ENCODE results near the gene RBM48.
"Not testable (repeated sequence)": the region's sequence is repeated elsewhere in the genome, so short reads cannot be mapped to it uniquely, and the experiment has no call there.

The RBM48 gene

GRCh38 chr7:92504563-92504962 is 24.0 kb upstream of the RBM48 start:
- no peaks in the 10 kb centered on the region for H3K4me1 ChIP-seq (ENCODE audit: control insufficient read depth in 1 of 2, insufficient read depth in 2 of 2, low read length in 2 of 2)
- H3K9me3 ChIP-seq (ENCODE audit: control insufficient read depth in 1 of 2, low read length in 2 of 2) = no peaks in the 10 kb centered on the region
- no peak overlapping the region for H3K27ac ChIP-seq (ENCODE audit: low read length)
- H3K36me3 ChIP-seq (ENCODE audit: control insufficient read depth in 1 of 2, insufficient read depth in 2 of 2, low read length in 2 of 2) = peaks cover 38 to 62% of the 10 kb centered on the region in 2 donors
- no peak overlapping the region for H3K4me3 ChIP-seq (ENCODE audit: low read depth in 1 of 2, low read length in 2 of 2)
- no peaks in the 10 kb centered on the region for H3K27me3 ChIP-seq (ENCODE audit: low read depth, low read length)

GRCh38 chr7:92506363-92506762 is 22.2 kb upstream of the RBM48 start:
- Histone ChIP-seq H3K4me3 (ENCODE audit: low read depth in 1 of 2, low read length in 2 of 2) (no peak overlapping the region), H3K9me3 (ENCODE audit: control insufficient read depth in 1 of 2, low read length in 2 of 2) (no peaks in the 10 kb centered on the region), H3K27ac (ENCODE audit: low read length) (no peak overlapping the region), H3K4me1 (ENCODE audit: control insufficient read depth in 1 of 2, insufficient read depth in 2 of 2, low read length in 2 of 2) (no peaks in the 10 kb centered on the region), H3K27me3 (ENCODE audit: low read depth, low read length) (no peaks in the 10 kb centered on the region), H3K36me3 (ENCODE audit: control insufficient read depth in 1 of 2, insufficient read depth in 2 of 2, low read length in 2 of 2) (peaks cover 29 to 46% of the 10 kb centered on the region in 2 donors)

- no peaks in the 10 kb centered on the region for H3K27me3 ChIP-seq (ENCODE audit: low read depth, low read length)
- no peak overlapping the region for H3K4me3 ChIP-seq (ENCODE audit: low read depth in 1 of 2, low read length in 2 of 2)
- H3K9me3 ChIP-seq (ENCODE audit: control insufficient read depth in 1 of 2, low read length in 2 of 2) = no peaks in the 10 kb centered on the region
- no peak overlapping the region for H3K27ac ChIP-seq (ENCODE audit: low read length)
- peaks cover 23 to 34% of the 10 kb centered on the region in 2 donors for H3K36me3 ChIP-seq (ENCODE audit: control insufficient read depth in 1 of 2, insufficient read depth in 2 of 2, low read length in 2 of 2)
- H3K4me1 ChIP-seq (ENCODE audit: control insufficient read depth in 1 of 2, insufficient read depth in 2 of 2, low read length in 2 of 2) = no peaks in the 10 kb centered on the region
Measured at GRCh38 chr7:92508946-92509345, 19.6 kb upstream of the RBM48 start.

GRCh38 chr7:92513167-92513902 is 15.3 kb upstream of the RBM48 start:
- H3K36me3 ChIP-seq (ENCODE audit: control insufficient read depth in 1 of 2, insufficient read depth in 2 of 2, low read length in 2 of 2) = peaks cover 23 to 27% of the 10 kb centered on the region in 2 donors
- no peak overlapping the region for H3K27ac ChIP-seq (ENCODE audit: low read length)
- H3K9me3 ChIP-seq (ENCODE audit: control insufficient read depth in 1 of 2, low read length in 2 of 2) = no peaks in the 10 kb centered on the region
- no peaks in the 10 kb centered on the region for H3K27me3 ChIP-seq (ENCODE audit: low read depth, low read length)
- no peak overlapping the region for H3K4me3 ChIP-seq (ENCODE audit: low read depth in 1 of 2, low read length in 2 of 2)
- no peaks in the 10 kb centered on the region for H3K4me1 ChIP-seq (ENCODE audit: control insufficient read depth in 1 of 2, insufficient read depth in 2 of 2, low read length in 2 of 2)

- H3K36me3 ChIP-seq (ENCODE audit: control insufficient read depth in 1 of 2, insufficient read depth in 2 of 2, low read length in 2 of 2) = peaks cover 19 to 42% of the 10 kb centered on the region in 2 donors
- H3K4me1 ChIP-seq (ENCODE audit: control insufficient read depth in 1 of 2, insufficient read depth in 2 of 2, low read length in 2 of 2) = no peaks in the 10 kb centered on the region
Measured at GRCh38 chr7:92517631-92518030, 11.0 kb upstream of the RBM48 start.

GRCh38 chr7:92520024-92520423 is 8.6 kb upstream of the RBM48 start:
- peaks cover 19 to 37% of the 10 kb centered on the region in 2 donors for H3K36me3 ChIP-seq (ENCODE audit: control insufficient read depth in 1 of 2, insufficient read depth in 2 of 2, low read length in 2 of 2)
- no peaks in the 10 kb centered on the region for H3K27me3 ChIP-seq (ENCODE audit: low read depth, low read length)
- no peak overlapping the region for H3K27ac ChIP-seq (ENCODE audit: low read length)
- no peaks in the 10 kb centered on the region for H3K4me1 ChIP-seq (ENCODE audit: control insufficient read depth in 1 of 2, insufficient read depth in 2 of 2, low read length in 2 of 2)
- H3K9me3 ChIP-seq (ENCODE audit: control insufficient read depth in 1 of 2, low read length in 2 of 2) = no peaks in the 10 kb centered on the region
- H3K4me3 ChIP-seq (ENCODE audit: low read depth in 1 of 2, low read length in 2 of 2) = no peak overlapping the region

More at GRCh38 chr7:92517631-92518030, 11.0 kb upstream of the RBM48 start:
- Histone ChIP-seq H3K27ac (ENCODE audit: low read length) (no peak overlapping the region), H3K27me3 (ENCODE audit: low read depth, low read length) (no peaks in the 10 kb centered on the region), H3K4me3 (ENCODE audit: low read depth in 1 of 2, low read length in 2 of 2) (no peak overlapping the region), H3K9me3 (ENCODE audit: control insufficient read depth in 1 of 2, low read length in 2 of 2) (no peaks in the 10 kb centered on the region)

GRCh38 chr7:92523110-92523509 is 5.5 kb upstream of the RBM48 start:
- no peak overlapping the region for H3K27ac ChIP-seq (ENCODE audit: low read length)
- no peaks in the 10 kb centered on the region for H3K27me3 ChIP-seq (ENCODE audit: low read depth, low read length)
- no peak overlapping the region for H3K4me3 ChIP-seq (ENCODE audit: low read depth in 1 of 2, low read length in 2 of 2)
- peaks cover 0 to 17% of the 10 kb centered on the region in 2 donors for H3K36me3 ChIP-seq (ENCODE audit: control insufficient read depth in 1 of 2, insufficient read depth in 2 of 2, low read length in 2 of 2)
- peaks cover 6 to 20% of the 10 kb centered on the region in 2 donors for H3K4me1 ChIP-seq (ENCODE audit: control insufficient read depth in 1 of 2, insufficient read depth in 2 of 2, low read length in 2 of 2)
- H3K9me3 ChIP-seq (ENCODE audit: control insufficient read depth in 1 of 2, low read length in 2 of 2) = no peaks in the 10 kb centered on the region

GRCh38 chr7:92527300-92528187 is 1.1 kb upstream of the RBM48 start:
- Histone ChIP-seq H3K4me1 (ENCODE audit: control insufficient read depth in 1 of 2, insufficient read depth in 2 of 2, low read length in 2 of 2) (peaks cover 11 to 41% of the 10 kb centered on the region in 2 donors), H3K36me3 (ENCODE audit: control insufficient read depth in 1 of 2, insufficient read depth in 2 of 2, low read length in 2 of 2) (peaks cover 14 to 21% of the 10 kb centered on the region in 2 donors), H3K27ac (ENCODE audit: low read length) (peak overlapping the region; percentile 87), H3K9me3 (ENCODE audit: control insufficient read depth in 1 of 2, low read length in 2 of 2) (no peaks in the 10 kb centered on the region), H3K4me3 (ENCODE audit: low read depth in 1 of 2, low read length in 2 of 2) (peak overlapping the region; percentile 90 to 95), H3K27me3 (ENCODE audit: low read depth, low read length) (no peaks in the 10 kb centered on the region)

- H3K4me3 ChIP-seq (ENCODE audit: low read depth in 1 of 2, low read length in 2 of 2) = peak overlapping the region; percentile 88 to 95
- H3K27ac ChIP-seq (ENCODE audit: low read length) = peak overlapping the region; percentile 96
- no peaks in the 10 kb centered on the region for H3K9me3 ChIP-seq (ENCODE audit: control insufficient read depth in 1 of 2, low read length in 2 of 2)
- peaks cover 11 to 41% of the 10 kb centered on the region in 2 donors for H3K4me1 ChIP-seq (ENCODE audit: control insufficient read depth in 1 of 2, insufficient read depth in 2 of 2, low read length in 2 of 2)
- no peaks in the 10 kb centered on the region for H3K27me3 ChIP-seq (ENCODE audit: low read depth, low read length)
- H3K36me3 ChIP-seq (ENCODE audit: control insufficient read depth in 1 of 2, insufficient read depth in 2 of 2, low read length in 2 of 2) = peaks cover 28 to 34% of the 10 kb centered on the region in 2 donors
Measured at GRCh38 chr7:92528958-92529264, 316 bp downstream of the RBM48 start.

GRCh38 chr7:92534572-92534971 is 6.0 kb downstream of the RBM48 start:
- H3K27ac ChIP-seq (ENCODE audit: low read length) = no peak overlapping the region
- H3K27me3 ChIP-seq (ENCODE audit: low read depth, low read length) = no peaks in the 10 kb centered on the region
- H3K4me1 ChIP-seq (ENCODE audit: control insufficient read depth in 1 of 2, insufficient read depth in 2 of 2, low read length in 2 of 2) = peaks cover 1 to 24% of the 10 kb centered on the region in 2 donors
- peaks cover 67 to 79% of the 10 kb centered on the region in 2 donors for H3K36me3 ChIP-seq (ENCODE audit: control insufficient read depth in 1 of 2, insufficient read depth in 2 of 2, low read length in 2 of 2)
- H3K9me3 ChIP-seq (ENCODE audit: control insufficient read depth in 1 of 2, low read length in 2 of 2) = no peaks in the 10 kb centered on the region
- H3K4me3 ChIP-seq (ENCODE audit: low read depth in 1 of 2, low read length in 2 of 2) = no peak overlapping the region

GRCh38 chr7:92543542-92543941 is 14.9 kb downstream of the RBM48 start:
- H3K27ac ChIP-seq (ENCODE audit: low read length); H3K27me3 ChIP-seq (ENCODE audit: low read depth, low read length); H3K4me1 ChIP-seq (ENCODE audit: control insufficient read depth in 1 of 2, insufficient read depth in 2 of 2, low read length in 2 of 2); H3K36me3 ChIP-seq (ENCODE audit: control insufficient read depth in 1 of 2, insufficient read depth in 2 of 2, low read length in 2 of 2); H3K9me3 ChIP-seq (ENCODE audit: control insufficient read depth in 1 of 2, low read length in 2 of 2); H3K4me3 ChIP-seq (ENCODE audit: low read depth in 1 of 2, low read length in 2 of 2): not testable (repeated sequence)
